ENCODE measurements around the gene KIF5A. TPM values are rescaled to one million over a fixed set of nuclear protein-coding genes. Genes with fewer than 3 reads are reported as not detected.

Gene KIF5A
- total and polyA plus RNA-seq, 2 of the 13 experiments (the other 11 are each of a cell fraction or from before 2014, with no cell fraction given): 1.6 to 11.9 TPM

DNA sequence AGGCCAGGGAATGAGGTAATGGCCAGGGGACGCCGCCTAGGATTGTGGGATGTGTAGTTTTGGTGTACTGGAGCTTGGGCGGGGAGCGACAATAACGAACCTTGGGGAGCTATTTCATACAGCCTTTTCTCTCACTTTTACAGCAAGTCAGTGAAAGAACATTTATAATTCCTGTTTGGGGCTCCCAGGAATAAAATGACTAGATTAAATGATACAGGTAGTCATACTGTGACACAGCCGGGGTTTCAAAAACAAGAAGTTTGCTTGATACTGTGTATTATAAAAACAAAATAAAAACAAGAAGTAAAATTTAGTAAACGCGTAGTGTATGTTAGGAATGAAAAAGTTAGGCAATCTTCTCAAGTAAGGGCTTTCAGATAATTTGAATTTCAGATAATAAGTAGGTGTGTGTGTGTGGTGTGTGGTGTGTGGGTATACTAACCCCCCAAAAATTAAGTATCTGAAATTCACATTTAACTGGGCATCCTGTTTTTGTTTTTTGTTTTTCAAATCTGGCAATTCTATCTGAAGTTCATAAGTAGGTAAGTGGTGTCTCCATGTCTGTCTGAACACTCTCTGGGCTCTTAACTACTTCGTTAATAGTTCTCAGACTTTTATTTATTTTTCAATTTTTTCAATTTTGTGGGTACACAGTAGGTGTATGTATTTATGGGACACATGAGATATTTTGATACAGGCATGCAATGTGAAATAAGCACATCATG is 2.4 kb upstream of the KIF5A start (continued):
- TF ChIP-seq THAP11 (CRISPR knock-in tag; IDR thresholded peaks at IDR 0.05): peak; percentile 99
- TF ChIP-seq KLF16 (CRISPR knock-in tag; IDR thresholded peaks at IDR 0.05): peak in 1 of 2 experiments; percentile 73; a peak in 1 of 4 replicates
- TF ChIP-seq CBFB (CRISPR knock-in tag; IDR thresholded peaks at IDR 0.05): 0 out of 2 replicates have a peak, but pooled peaks have one; percentile 2
- no peak for TF ChIP-seq ZNF670 (CRISPR knock-in tag; IDR thresholded peaks at IDR 0.05; ENCODE audit: borderline replicate concordance)
- TF ChIP-seq KLF11 (CRISPR knock-in tag; IDR thresholded peaks at IDR 0.05): 0 out of 2 replicates have a peak, but pooled peaks have one; percentile 25
- no peak for TF ChIP-seq KLF6 (CRISPR knock-in tag; IDR thresholded peaks at IDR 0.05)
- peak; percentile 0 for TF ChIP-seq RBM39 (IDR thresholded peaks at IDR 0.05; ENCODE audit: low read depth, low read length, poor library complexity, severe bottlenecking)

DNA sequence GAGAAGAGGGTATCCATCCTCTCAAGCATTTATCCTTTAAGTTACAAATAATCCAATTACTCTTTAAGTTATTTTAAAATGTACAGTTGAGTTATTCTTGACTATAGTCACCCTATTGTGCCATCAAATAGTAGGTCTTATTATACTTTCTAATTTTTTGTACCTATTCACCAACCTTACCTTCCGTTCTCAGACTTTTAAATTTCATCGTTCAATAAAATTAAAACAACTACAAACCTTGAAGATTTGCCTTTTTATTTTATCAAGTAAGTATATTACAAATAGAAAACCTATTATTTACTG is 1.9 kb upstream of the KIF5A start:
- no peak overlapping the region for H3K9ac ChIP-seq (ENCODE audit: insufficient read depth, low read depth, low read length)
- H3K4me3 ChIP-seq (replicated peaks in 1 of 3; ENCODE audit: insufficient read depth in 1 of 3, low read depth in 2 of 3, low read length in 3 of 3): no peak overlapping the region
- ChIA-PET CTCF (ENCODE audit: low intra/inter-chr PET ratio, low total read pairs) (no interaction called here), POLR2A (interaction anchor here (1.0 kb wide), 1 partner anchor 29 kb away, joined by 3 read pairs; no protein-coding TSS in a partner anchor)
- no peaks in the 10 kb centered on the region for H3K36me3 ChIP-seq (replicated peaks in 1 of 2; ENCODE audit: control insufficient read depth in 1 of 2, insufficient read depth in 2 of 2, low read length in 2 of 2)
- TF ChIP-seq, protein P1, sequence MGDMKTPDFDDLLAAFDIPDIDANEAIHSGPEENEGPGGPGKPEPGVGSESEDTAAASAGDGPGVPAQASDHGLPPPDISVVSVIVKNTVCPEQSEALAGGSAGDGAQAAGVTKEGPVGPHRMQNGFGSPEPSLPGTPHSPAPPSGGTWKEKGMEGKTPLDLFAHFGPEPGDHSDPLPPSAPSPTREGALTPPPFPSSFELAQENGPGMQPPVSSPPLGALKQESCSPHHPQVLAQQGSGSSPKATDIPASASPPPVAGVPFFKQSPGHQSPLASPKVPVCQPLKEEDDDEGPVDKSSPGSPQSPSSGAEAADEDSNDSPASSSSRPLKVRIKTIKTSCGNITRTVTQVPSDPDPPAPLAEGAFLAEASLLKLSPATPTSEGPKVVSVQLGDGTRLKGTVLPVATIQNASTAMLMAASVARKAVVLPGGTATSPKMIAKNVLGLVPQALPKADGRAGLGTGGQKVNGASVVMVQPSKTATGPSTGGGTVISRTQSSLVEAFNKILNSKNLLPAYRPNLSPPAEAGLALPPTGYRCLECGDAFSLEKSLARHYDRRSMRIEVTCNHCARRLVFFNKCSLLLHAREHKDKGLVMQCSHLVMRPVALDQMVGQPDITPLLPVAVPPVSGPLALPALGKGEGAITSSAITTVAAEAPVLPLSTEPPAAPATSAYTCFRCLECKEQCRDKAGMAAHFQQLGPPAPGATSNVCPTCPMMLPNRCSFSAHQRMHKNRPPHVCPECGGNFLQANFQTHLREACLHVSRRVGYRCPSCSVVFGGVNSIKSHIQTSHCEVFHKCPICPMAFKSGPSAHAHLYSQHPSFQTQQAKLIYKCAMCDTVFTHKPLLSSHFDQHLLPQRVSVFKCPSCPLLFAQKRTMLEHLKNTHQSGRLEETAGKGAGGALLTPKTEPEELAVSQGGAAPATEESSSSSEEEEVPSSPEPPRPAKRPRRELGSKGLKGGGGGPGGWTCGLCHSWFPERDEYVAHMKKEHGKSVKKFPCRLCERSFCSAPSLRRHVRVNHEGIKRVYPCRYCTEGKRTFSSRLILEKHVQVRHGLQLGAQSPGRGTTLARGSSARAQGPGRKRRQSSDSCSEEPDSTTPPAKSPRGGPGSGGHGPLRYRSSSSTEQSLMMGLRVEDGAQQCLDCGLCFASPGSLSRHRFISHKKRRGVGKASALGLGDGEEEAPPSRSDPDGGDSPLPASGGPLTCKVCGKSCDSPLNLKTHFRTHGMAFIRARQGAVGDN (CRISPR knock-in tag; IDR thresholded peaks at IDR 0.05): no peak
- WGBS (ENCODE audit: low lambda C conversion rate): 75% methylated on average over 2 of the region's 2 CpGs
- intact Hi-C loops (cut with micrococcal nuclease; ENCODE audit: unreplicated experiment) (no loop called here), in situ Hi-C loops (cut with HindIII; ENCODE audit: extremely low pct_ligation_motif_present, low pct_unique_long_range_greater_than_20kb) (no loop called here)
- H3K27me3 ChIP-seq (ENCODE audit: control insufficient read depth in 1 of 2, insufficient read depth in 2 of 2, low read length in 2 of 2): peaks cover 1 to 27% of the 10 kb centered on the region in 2 experiments; a peak in 3 of 5 replicates
- H2AFZ ChIP-seq (ENCODE audit: low read length): no peak overlapping the region
- BruUV-seq (replicated peaks): no TSS peak
- peaks cover 20% of the 10 kb centered on the region for H3K79me2 ChIP-seq (ENCODE audit: insufficient read depth, low read length)
- peaks cover 61% of the 10 kb centered on the region for H3K4me1 ChIP-seq (ENCODE audit: insufficient read depth, low read length)
- no peaks in the 10 kb centered on the region for H4K20me1 ChIP-seq (ENCODE audit: insufficient read depth, low read length)
- no peaks in the 10 kb centered on the region for H3K9me3 ChIP-seq (ENCODE audit: low read length)
- DNase-seq (ENCODE audit: low spot score) (no peak), FAIRE-seq (no peak), ATAC-seq (no peak)
- H3K27ac ChIP-seq (ENCODE audit: extremely low read length, insufficient read depth, low read length): no peak overlapping the region
- no peak overlapping the region for H3K4me2 ChIP-seq (ENCODE audit: low read depth, low read length)
